Stimulated activated CD8-positive, alpha-beta memory T cell treated with anti-CD3 and anti-CD28 coated beads, Interleukin-12 subunit alpha, Interleukin-12 subunit beta, amount 100 ng/mL, for 1 hour (primary cell): ENCODE results near the gene RBM47.
"Not testable (repeated sequence)": the region's sequence is repeated elsewhere in the genome, so short reads cannot be mapped to it uniquely, and the experiment has no call there.

Source experiments
- DNase-seq: peaks from one replicate; pipeline ENCODE4 v3.0.0-alpha.2; 2020; ENCODE audit warnings: low read depth

RBM47 gene

GRCh38 chr4:40562208-40562607 lies 67.5 kb downstream of the RBM47 start:
- DNase-seq: no peak

GRCh38 chr4:40561543-40562177 lies 68.0 kb downstream of the RBM47 start:
- DNase-seq: not testable (repeated sequence)

- DNase-seq: no peak
These were observed 69.8 kb downstream of the RBM47 start for GRCh38 chr4:40559585-40560465.

GRCh38 chr4:40557736-40558135 lies 71.9 kb downstream of the RBM47 start:
- no peak for DNase-seq

DNA sequence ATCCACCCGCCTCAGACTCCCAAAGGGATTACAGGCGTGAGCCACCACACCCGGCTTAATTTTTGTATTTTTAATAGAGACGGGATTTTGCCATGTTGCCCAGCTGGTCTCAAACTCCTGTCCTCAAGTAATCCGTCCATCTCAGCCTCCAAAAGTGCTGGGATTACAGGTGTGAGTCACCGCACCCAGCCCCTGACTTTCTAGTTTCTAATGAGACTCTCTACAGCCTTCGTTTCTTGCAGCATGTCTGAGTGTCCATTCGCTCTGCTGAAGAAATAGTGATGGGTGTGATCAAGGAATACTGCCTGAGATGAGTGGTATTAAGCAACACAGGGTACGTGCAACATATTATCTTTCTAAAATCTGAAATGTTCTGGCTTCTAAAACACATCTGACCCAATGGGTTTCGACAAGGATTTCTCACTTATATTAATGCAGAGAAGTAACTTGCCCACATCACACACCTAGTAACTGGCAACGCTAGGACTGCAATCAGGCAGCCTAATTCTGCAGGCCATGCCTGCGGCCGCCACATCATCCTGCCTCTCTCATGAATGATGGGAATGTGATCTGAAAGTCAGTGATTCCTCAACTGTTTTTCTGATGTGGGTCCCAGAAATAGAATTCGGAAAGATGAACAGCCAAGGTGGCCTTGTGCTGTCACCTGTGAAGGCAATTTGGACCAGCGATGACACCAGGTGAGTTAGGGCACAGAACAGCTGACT lies 74.3 kb downstream of the RBM47 start:
- DNase-seq: no peak

DNA sequence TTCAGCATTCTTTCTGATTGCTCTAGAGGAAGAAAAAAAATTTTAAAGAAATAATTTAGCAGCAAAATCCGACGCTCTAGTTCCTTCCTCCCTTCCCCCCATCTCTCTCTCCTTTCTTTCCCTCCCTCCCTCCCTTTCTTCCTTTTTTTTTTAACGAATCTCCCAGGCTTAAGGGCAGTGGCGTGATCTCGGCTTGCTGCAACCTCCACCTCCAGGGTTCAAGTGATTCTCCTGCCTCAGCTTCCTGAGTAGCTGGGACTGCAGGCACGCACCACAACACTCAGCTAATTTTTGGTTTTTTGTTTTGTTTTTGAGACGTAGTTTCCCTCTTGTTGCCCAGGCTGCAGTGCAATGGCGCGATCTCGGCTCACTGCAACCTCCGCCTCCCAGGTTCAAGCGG lies 75.0 kb downstream of the RBM47 start:
- not testable (repeated sequence) for DNase-seq

- DNase-seq: no peak
These were observed 75.7 kb downstream of the RBM47 start for GRCh38 chr4:40553995-40554394.

GRCh38 chr4:40552536-40552935 lies 77.1 kb downstream of the RBM47 start:
- DNase-seq: no peak

DNA sequence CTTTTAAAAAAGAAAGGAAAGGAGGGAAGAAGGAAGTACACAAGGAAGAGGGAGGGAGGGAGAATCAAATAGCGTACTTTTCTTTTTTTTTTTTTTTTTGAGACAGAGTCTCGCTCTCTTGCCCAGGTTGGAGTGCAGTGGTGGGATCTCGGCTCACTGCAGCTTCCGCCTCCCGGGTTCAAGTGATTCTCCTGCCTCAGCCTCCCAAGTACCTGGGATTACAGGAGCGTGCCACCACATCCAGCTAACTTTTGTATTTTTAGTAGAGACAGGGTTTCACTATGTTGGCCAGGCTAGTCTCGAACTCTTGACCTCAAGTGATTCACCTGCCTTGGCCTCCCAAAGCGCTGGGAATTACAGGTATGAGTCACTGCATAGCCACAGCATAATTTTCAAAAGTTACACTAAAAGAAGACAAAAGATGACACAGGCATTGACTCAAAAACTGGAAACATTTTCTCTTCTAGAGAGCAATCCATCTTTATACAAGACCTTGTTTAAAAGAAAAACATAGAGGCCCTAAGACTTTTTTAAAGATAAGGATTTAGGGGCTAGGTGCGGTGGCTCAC lies 78.0 kb downstream of the RBM47 start:
- DNase-seq: not testable (repeated sequence)

GRCh38 chr4:40550948-40551462 lies 78.7 kb downstream of the RBM47 start:
- DNase-seq: peak; percentile 4

- DNase-seq: no peak
These were observed 79.5 kb downstream of the RBM47 start for GRCh38 chr4:40550196-40550595.

GRCh38 chr4:40548256-40548655 lies 81.4 kb downstream of the RBM47 start:
- DNase-seq: no peak

- DNase-seq: no peak
These were observed 81.9 kb downstream of the RBM47 start for GRCh38 chr4:40547789-40548132.

DNA sequence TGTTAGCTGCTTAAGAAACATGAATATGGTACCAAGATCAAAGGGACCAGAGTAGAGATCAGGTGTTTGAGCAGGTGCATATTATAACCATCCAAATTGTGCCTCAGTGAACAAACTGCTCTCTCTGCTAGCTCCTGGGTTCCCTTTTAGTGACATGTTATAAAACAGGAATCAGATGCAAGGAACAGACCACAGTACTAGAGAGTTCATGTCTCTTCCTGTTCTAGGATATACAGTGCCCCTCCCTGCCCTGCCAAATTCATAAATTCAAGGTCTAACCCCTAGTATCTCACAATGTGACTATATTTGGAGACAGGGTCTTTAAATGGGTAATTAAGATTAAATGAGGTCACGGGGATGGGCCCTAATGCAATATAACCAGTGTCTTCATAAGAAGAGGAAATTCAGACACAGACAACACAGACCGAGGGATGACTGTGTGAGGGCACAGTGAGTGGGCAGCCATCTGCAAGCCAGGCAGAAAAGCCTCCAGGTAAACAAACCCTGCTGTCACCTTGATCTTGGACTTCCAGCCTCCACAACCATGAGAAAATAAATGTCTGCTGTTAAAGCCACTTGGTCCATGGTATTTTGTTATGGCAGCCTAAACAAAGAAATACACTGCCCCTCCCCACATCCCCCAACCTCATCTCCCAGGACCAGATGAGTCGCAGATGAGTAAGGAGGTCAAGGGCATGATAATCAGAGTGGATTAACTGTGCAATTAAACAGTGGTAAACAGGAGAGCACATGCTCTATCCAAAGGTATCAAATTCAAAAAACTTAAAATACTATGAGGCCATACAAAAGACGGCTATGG lies 82.5 kb downstream of the RBM47 start:
- no peak for DNase-seq

DNA sequence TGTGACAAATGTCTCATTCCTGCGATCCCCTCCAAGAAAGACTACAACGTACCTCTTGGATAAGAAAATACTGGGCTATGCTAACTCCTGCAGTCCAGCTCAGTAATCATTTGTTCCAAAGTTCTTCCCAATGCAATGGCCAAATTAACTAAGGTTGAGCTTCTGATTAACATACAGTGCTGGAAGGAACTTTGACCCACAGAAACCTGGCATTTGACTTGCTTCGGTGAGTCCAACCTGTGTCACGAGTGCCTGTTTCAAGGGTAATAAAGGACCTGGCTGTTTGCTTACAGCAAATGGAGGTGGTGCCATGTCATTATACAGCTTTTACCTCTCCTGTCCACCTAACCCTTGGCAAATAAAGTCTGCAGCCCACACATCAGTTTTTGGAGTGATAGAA lies 83.2 kb downstream of the RBM47 start:
- no peak for DNase-seq

DNA sequence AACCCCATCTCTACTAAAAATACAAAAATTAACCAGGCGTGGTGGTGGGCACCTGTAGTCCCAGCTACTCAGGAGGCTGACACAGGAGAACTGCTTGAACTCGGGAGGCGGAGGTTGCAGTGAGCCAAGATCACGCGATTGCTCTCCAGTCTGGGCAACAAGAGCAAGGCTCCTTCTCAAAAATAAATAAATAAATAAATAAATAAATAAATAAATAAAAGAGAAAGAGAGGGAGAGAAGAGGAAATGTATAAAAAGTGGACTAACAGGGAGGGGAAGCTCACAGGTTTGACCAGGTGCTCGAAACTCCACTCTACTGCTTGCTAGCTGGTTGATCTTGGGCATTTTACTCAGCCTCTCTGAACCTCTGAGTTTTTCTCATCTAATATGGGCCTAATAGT lies 84.2 kb downstream of the RBM47 start:
- not testable (repeated sequence) for DNase-seq

DNA sequence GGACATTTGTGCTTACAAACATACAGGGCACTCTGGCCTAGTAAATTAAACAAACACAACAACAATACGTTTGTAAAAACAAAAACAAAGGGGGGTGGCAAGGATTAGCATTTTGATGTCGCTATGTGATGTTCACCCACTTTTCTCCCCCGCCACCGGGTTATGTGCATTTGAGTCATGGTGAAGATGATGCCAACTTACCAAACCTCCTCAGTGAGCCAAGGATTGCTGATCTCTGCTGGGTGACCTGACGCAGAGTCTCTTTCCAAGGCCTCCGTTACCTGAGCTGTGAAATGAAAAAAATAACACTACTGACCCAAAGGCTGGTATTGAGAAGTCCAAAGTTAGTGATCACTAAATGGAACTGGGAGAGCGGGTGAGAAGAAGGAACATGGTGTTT lies 85.4 kb downstream of the RBM47 start:
- DNase-seq: no peak

DNA sequence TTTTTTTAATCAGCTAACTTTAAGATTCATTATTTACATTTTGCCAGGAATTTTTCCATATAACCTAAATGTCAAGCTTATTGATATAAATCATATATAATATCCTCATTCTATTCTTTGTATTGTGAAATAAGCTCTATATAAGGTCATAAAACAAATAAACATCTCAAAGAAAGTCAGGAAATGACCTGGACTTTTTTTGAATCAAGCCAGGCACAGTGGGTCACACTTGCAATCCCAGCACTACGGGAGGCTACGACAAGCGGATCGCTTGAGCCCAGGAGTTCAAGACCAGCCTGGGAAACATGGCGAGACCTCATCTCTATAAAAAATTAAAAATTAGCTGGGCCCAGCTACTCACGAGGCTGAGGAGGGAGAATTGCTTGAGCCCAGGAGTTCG lies 88.9 kb downstream of the RBM47 start:
- DNase-seq: no peak

DNA sequence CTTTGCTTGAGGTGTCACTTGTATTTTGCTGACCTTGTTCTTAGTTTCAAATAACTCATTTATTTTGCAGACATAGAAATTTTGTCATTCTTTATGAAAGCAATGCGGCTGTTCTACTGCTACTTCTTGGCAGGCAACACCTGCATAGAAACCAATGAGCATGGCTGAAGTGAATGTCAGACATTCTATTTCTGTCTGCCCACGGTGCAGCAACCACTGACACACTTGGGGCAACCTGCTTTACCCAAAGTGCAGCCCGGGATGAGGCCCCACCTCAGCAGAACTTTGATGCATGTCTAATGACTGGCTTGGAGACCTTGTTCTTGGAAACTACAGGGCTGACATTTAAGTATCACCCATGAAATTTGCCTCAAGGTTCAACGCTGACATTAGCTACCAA lies 93.6 kb downstream of the RBM47 start:
- DNase-seq: no peak

GRCh38 chr4:40531636-40532023 lies 98.0 kb downstream of the RBM47 start:
- no peak for DNase-seq

DNA sequence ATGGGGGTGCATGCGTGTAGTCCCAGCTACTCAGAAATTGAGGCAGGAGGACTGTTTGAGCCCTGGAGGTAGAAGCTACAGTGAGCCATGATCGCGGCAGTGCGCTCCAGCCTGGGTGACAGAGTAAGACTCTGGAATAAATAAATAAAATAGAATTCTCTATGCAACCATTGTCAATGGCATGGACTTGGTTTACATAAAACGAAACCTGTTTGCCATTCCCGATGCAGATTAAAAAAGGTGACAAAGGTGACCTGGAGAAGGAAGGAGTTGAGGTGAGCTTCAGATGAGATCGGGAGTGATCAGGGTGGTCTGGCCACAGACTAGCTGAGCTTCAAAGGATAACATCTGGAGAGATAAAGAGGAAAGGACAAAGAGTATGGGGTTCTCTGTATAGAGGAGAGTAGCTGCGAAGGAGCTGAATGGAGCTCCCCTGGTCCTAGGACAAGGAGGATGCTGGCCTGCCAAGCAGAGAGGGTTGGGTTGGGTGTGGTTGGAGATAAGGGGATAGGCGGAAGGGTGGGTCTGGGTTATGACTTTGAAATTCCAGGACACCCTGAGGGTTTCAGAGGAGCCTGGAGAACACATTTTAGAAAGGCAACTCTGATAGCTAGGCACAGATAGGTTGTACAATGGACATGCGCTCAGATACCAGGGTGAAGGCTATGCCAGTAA lies 98.6 kb downstream of the RBM47 start:
- no peak for DNase-seq
